ENCODE data around the gene FER1L5.

- TF ChIP-seq, protein P1, sequence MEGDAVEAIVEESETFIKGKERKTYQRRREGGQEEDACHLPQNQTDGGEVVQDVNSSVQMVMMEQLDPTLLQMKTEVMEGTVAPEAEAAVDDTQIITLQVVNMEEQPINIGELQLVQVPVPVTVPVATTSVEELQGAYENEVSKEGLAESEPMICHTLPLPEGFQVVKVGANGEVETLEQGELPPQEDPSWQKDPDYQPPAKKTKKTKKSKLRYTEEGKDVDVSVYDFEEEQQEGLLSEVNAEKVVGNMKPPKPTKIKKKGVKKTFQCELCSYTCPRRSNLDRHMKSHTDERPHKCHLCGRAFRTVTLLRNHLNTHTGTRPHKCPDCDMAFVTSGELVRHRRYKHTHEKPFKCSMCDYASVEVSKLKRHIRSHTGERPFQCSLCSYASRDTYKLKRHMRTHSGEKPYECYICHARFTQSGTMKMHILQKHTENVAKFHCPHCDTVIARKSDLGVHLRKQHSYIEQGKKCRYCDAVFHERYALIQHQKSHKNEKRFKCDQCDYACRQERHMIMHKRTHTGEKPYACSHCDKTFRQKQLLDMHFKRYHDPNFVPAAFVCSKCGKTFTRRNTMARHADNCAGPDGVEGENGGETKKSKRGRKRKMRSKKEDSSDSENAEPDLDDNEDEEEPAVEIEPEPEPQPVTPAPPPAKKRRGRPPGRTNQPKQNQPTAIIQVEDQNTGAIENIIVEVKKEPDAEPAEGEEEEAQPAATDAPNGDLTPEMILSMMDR (IDR thresholded peaks at IDR 0.05) = no peak
- no peak for TF ChIP-seq POLR2A (IDR thresholded peaks at IDR 0.05)
Measured at GRCh38 chr2:96662360-96662759, 19.8 kb downstream of the FER1L5 start.

Measured in adrenal gland (tissue), 5 donors.